GM21528 (cell line): ENCODE results near the gene NRP1.
"Not testable (repeated sequence)": the region's sequence is repeated elsewhere in the genome, so short reads cannot be mapped to it uniquely, and the experiment has no call there.

Source experiments
- ATAC-seq: cut with Tn5 transposase; IDR thresholded peaks from one replicate; pipeline ENCODE4 v1.9.1; 2021; ENCODE audit warnings: mild to moderate bottlenecking, moderate library complexity; ENCODE audit not compliant: unreplicated experiment, low FRiP score

Gene NRP1

DNA sequence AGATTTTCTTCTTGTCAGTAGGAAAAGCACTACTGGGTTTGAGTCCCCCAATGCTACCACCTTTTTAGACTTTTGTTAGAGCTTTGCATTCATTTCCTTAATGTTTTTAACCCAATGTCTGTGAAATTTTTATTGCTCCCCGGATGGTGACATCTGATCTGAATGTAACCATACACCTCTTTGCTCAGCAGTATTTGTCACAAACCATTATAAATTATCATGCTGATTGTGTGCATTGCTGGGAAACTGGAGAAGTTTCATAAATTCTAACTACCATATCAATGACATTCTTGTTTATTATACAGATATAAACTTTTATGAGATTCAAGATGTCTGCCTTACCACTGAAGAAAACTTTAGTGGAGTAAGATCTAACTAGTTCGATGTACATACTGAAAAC lies 8.5 kb downstream of the NRP1 start:
- ATAC-seq, result no peak

DNA sequence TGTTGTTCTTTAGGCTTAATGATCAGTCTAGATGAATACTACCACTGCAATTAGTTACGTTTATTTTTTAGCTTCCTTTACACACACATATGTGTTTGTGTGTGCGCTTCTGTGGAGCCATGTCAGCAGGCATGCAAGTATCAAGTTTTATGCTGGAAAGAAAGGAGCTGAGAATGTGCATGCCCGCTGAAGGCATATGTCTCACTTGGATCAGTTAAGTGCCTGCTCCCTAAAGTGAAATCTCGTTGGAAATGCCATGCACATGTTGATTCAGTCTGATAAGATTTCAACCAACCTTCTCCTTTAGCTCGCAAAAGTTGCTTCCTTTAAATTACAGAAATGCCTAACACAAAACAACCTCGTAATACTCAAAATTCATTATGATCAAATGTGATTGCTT lies 10.7 kb downstream of the NRP1 start:
- ATAC-seq, result no peak

DNA sequence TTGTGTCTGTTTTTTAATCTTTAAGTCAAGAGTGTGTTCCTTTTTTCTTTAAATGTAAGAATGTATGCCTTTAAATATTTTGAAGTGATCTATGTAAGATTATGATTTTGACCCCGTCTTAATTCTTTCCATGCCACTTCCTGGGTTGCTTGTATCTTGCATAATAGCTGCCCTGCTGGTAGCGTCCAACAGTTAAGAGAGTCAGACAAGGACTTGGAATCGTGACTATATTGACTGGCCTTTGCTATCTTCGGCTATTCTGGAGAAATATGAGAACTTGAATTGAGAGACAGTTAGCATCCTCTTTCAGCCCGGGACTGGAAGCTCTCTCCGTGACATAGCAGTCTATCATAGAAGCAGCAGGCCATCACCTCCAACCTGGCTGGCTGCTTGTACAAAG lies 13.0 kb downstream of the NRP1 start:
- no peak for ATAC-seq

DNA sequence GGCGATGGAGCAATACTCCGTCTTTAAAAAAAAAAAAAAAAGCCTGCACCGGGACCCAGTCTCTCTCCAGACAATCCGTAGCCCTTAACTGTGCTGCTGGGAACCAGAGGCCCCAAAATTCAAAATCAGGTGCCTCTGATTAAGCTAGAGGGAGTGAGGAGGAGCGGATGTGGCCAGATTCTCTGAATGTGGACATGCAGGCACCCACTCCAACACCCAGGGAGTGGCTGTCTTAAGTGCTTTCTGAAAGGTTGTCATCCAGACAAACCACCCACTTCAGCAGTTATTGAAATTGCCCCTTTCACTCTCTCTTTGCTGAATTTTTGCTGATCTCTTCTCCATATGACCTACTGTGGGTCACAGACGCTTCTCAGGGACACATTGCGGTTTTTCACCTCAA lies 14.2 kb downstream of the NRP1 start:
- ATAC-seq, result no peak

DNA sequence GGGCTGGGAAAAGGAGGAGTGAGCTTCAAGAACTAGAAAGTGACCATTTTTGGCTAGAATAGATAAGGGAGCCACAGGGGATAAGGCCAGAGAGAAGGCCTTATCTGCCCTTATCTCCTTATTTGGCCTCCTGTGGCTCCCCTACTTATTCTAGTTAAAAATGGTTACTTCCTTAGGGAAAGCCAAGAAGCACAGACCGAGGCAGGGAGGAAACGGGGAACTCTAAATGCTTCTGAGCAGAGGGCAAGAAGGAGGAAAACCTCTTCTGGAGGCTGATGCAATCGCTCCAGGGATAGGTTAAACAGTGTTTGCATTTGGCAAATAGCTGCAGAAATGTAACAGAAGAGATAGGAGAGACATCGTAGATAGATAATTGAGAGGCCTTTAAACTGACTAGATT lies 18.6 kb downstream of the NRP1 start:
- no peak for ATAC-seq

DNA sequence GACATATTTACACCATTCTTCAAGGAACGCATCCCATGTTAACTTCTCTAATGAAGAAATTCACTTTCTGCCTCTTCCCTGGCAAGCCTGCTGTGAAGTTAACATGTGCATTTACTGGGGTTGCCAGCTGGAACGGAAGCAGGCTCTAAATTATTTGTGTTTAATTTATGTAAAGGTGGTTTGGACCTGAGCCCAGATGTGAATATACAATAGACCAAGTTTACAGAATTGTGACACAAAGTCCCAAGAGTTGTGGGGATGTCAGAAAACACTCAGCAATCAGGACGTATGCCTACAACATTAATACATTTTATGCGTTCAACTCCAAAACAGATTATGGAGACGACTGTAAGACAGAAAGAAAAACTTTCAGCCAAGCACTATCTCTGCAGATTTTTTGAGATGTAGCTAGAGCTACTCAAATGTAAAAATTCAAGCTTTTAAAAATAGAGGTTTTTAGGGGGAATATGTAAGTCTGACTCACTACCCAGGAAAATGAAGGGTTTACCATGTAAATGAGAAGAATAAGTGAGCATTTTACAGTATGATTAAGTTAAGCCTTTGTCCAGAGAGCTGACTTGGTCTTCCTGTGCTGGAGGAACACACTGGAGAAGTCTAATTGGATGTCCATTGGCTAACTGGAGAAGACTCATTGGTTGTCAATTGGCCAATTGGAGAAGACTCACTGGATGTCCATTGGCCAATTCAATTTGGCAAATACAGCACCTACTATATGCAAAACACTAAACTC lies 19.5 kb downstream of the NRP1 start:
- no peak for ATAC-seq

DNA sequence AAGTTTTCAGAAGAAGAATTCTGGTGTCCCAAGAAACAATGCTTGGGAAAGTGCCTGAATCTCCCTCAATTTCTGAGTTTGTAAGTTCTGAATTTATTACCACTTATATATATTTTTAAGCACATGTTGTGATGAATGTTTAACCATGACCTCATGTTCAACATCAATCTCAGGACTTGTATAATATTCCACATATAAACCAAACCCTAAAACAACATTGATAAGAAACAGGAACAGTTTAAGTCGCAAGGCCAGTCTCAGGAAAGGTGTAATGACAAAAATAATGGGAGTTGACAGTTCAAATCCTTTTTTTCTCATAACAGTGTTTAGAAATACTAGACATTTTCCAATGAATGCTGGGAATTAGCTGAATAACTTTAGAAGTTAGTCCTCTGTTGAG lies 22.8 kb downstream of the NRP1 start:
- ATAC-seq, result no peak

DNA sequence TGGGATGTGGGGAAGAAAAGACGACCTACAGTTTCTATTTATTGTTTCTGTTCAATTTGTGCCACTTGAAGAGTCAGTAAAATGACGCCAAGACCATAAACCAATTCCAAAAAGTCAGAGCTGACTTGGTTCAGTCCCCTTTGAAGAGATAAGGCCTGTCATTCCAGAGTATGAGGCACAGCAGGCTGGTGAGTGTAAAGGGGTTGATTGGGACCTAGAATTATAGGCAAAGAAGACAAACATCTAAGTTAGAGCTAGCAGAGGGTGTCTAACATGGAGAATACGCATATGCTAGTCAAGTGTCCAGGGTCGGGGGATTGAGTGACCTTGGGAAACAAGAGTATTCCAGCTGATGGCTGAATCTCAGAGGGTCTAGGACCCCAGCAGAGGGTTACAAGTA lies 23.6 kb downstream of the NRP1 start:
- no peak for ATAC-seq

DNA sequence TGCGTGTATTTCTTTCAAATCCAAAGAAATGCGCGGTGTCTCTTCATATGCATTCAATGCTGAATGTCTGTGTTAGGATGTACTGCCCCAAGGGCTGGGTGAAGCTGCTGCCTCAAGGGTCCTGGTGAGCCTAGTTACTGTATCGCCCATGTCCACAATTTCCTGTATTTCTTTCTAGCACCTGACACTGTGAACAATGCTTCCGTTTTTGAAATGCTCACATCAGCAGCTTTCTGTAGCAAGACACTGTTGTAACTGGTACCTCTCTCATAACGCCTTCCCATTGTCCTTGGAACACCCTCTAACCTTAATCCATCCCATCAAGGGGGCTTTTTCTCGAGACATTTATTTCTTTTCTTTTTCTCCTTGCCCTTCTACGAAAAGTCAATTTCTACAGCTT lies 25.1 kb downstream of the NRP1 start:
- no peak for ATAC-seq

DNA sequence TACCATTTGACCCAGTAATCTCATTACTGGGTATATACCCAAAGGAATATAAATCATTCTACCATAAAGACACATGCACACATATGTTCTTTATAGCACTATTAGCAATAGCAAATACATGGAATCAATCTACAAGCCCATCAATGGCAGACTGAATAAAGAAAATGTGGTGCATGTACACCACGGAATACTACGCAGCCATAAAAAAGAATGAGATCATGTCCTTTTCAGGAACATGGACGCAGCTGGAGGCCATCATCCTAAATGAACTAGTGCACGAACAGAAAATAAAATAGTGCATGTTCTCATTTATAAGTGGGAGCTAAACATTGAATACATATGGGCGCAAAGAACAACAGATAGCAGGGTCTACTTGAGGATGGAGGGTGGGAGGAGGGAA lies 26.6 kb downstream of the NRP1 start:
- no peak for ATAC-seq

DNA sequence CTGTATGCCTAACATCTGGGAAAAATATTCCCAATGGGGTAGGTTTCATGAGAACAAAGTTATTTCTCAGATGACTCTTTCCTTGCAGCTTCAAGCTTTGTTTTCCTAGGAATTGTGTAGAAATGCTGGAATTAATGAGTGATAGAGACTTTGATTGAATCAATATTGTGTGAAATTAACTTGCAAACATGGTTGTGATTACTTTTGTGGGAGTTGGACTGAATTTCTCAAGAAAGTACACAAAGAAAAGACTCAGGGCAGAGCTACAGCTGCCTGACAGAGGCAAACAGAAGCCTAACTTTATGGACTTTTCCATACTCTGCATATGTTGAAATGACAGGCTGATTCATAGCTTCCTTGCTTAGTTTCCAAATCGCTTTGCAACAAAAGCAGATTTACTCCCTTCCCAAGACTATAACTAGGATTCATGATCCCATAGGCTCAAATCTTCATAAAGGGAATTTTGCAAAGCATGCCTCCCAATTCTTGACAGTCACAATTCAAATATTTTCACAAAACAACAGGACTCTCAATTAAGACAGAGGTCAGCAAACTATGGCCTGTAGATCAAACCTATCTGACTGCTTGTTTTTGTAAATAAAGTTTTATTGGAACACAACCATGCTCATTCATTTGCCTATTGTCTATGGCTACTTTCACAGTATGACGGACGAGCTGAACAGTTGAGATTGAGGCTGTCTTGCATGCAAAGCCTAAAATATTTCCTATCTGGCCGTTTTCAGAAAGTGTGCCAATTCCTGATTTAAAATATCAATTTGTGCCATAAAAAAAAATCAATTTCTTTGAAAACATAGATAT lies 27.6 kb downstream of the NRP1 start:
- ATAC-seq, result no peak

DNA sequence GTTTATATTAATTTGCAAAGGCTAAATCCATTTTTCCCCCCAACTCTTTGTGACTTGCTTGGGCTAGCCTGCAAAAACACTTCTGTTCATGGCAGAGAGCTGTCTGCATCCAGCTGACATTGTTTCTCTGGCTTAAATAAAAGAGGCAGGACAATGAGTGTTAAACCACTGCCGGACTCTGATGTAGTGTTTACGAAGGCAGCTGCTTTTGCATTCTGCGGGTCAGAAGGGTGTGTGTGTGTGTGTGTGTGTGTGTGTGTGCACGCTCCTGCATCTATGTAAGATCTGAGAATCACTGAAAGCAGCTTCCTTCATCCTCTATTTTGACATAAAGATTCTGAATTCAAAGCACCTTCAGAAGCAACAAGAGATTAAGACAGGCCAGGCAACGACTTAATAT lies 28.3 kb downstream of the NRP1 start:
- ATAC-seq, result no peak

DNA sequence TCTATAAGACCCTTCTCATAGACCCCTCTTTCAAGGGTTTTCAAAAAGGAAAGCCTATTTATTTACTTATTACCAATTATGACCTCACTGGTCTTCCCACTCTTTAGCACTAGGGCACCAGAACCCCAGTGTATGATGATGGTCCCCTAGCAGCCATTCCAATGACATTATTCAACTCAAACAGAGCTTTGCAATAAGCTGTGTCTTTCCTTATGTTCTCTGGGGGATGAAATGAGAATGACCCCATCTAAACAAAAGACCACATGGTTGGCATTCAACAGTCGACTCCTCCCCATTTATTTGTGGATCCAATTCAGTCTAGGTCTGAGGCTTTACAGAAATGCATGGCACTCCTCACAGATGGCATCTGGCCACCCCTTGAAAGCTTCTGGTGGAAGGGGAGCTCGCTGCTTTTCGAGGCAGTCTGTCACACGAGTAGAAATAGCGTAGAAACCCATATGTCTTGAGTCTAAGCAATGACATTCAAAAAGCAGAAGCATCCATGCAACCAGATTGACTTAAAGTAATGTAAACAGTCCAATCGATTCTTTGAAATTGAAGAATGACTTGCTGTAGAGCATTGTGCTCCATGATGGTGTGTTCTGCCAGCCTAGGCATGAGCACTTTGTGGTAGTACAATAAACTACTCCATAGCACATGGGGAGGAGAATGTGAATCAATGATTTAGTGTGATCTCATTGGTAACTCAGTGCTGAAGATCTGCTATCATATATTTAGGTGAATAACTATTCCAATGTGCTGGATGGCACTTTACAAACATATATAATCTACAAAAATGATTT lies 29.8 kb downstream of the NRP1 start:
- no peak for ATAC-seq

DNA sequence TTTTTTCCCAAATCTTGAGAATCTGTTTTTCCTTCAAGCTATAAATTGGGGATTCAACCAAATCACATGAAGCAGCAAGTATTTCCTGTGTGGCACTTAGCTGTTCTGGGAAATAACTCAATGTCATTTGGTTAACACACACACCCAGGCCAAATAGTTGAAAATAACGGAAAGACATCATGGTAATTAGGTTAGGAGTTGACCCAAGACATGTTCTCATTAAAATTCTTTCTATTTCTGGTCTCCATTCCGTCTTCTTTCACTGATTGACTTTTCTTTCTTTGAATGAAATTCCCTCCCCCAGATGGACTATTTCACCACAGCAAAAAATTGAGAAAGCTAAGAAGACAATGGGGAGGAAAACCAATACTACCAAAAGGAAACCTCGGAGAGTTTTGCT lies 30.5 kb downstream of the NRP1 start:
- ATAC-seq, result no peak

DNA sequence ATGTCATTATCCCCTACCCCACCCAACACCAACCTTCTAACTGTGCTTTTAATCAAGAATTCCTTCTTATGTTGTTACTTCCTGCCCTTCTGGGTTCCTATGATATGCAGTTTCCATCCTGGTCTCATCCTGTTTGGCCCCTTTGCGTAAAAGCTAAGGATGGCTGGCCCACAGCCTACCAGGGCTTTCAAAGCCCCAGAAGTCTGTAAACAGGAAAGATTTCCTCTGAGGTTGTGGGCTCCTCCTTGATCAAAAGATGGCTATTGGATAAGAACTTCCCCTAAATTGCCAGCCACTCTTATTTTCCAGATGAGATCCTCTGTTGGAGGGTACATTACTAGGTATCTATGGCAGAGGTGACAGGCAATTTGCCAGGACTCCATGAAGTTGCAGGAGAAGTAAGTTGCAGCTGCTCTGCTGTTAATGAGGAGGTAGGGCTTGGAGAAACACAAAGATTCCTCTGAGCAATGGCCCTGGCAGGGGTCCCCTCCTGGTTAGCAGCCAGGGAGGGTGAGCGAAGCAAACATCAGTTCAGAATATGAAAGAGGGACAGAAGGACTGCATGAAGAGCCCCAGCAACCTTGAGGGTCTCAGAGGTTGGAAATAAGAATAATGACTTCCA lies 32.1 kb downstream of the NRP1 start:
- no peak for ATAC-seq

DNA sequence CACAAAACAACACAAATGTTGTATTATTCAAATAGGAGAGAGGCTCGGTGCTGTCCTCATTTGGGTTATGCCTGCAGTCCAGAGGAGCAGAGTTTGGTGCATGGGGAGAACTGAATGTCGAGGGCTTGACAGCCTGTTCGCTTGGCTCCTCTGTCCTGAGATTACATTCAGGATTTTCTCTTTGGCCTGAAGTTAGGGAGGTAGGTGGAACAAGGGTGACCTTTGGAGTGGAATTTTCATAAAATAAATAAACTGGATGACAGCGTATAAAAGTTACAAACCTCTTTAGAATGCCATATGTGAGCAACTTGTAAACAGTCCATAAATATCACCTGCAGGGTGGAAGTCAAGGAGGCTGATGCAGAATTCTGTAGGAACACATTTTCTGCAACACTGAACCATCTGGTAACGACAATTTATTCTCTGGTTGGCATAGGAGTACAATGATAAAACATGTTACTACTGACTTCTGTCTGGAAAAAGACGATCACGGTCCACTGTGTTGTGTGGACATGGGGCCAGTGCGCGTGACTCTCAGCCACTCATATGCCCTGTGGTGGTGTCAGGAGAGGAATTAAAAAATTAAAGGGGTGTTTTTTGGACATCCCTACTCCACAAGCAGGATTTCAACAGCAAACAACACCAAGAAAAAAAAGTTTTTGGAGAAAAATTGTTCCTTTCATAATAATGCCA lies 33.2 kb downstream of the NRP1 start:
- no peak for ATAC-seq

DNA sequence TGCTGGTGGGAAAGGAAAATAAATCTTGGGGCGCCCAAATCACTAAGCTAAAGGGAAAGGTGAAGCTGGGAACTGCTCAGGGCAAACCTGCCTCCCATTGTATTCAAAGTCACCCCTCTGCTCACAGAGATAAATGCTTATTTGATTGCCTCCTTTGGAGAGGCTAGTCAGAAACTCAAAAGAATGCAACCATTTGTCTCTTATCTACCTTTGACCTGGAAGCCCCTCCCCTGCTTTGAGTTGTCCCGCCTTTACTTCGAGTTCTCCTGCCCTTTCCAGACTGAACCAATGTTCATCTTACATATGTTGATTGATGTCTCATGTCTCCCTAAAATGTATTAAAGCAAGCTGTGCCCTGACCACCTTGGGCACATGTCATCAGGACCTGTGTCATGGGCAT lies 33.9 kb downstream of the NRP1 start:
- ATAC-seq, result not testable (repeated sequence)

DNA sequence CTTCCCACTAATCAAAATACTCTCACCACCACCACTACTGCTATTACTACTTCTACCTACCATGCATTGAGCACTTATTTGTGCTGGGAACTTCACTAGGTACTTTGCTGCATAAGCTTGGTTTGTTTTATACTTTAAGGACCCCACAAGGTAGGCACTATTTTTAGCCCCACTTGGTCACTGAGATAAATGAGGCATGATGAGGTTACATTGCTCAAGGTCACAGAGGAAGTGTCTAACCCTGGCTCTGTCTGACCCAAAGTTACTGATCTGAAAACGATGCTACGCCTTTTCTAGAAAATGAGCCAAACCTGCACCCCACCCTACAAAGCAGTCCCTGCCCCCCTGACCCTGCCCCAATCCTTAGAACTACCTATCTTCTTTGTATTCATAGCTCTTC lies 35.6 kb downstream of the NRP1 start:
- ATAC-seq, result no peak

DNA sequence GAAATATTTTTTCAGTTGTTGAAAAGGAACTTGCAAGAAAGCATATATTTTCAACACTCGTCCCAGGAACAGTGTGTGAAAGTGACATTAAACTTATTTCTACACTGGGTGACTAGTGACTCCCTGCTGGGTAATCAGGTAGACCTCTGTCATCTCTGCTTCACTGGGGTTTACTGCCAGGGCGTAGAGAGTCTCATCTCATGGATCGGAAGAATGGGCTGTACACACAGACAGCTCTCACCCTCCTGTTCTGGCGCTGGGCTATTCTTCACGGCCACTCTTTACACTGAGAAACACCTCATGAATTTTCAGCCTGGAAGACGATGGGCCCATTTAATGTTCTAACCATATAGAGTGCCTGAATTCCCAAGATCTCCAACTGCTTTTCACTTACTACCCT lies 36.4 kb downstream of the NRP1 start:
- no peak for ATAC-seq

DNA sequence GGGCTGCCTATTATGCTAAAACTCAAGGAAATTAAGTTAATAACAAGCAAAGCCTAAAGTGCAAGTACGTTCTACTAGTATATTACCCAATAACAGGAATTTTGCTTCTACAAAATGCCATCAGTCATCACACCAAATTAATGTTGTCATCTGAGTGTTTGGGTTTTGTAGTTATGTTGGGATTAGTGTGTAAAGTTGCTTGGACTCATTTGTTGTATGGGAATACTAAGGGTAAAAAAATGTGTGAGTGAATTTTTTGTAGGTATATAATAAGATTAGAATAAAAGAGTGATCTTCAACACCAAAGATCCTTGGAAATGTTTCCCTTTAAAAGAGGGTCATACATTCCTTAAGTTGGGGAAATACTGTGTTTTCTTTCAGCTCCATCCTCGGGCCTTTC lies 38.6 kb downstream of the NRP1 start:
- no peak for ATAC-seq
